ENCODE results near the gene CACNA2D3. TPM values are rescaled to one million over a fixed set of nuclear protein-coding genes. Genes with fewer than 3 reads are reported as not detected.

CACNA2D3 gene
- total RNA-seq, 1 donor from 2014 or later, result 0.70 TPM

GRCh38 chr3:54164192-54164975 lies 42.0 kb downstream of the CACNA2D3 start:
- H3K4me1 Mint-ChIP-seq (ENCODE audit: low read depth, unreplicated experiment), result no peaks in the 10 kb centered on the region
- Histone ChIP-seq H3K9ac (ENCODE audit: low read length) (no peak overlapping the region), H3K36me3 (ENCODE audit: insufficient read depth, low read length) (no peaks in the 10 kb centered on the region), H3K79me2 (ENCODE audit: insufficient read depth, low read length) (no peaks in the 10 kb centered on the region), H3K27ac (ENCODE audit: low read depth, low read length) (no peak overlapping the region), H2AFZ (ENCODE audit: low read depth, low read length) (no peak overlapping the region), H3K4me2 (ENCODE audit: low read length) (no peak overlapping the region), H3K4me3 (ENCODE audit: insufficient read depth, low read depth, low read length) (no peak overlapping the region), H3K27me3 (ENCODE audit: insufficient read depth, low read length) (no peaks in the 10 kb centered on the region), H4K20me1 (ENCODE audit: insufficient read depth, low read length) (no peaks in the 10 kb centered on the region), H3K4me1 (ENCODE audit: insufficient read depth, low read length) (no peaks in the 10 kb centered on the region), H3K9me3 (ENCODE audit: insufficient read depth, low read depth, low read length) (no peaks in the 10 kb centered on the region)
- no peak for TF ChIP-seq EZH2 (IDR thresholded peaks at IDR 0.05; ENCODE audit: insufficient read depth, low read length)
- TF ChIP-seq, protein P1, sequence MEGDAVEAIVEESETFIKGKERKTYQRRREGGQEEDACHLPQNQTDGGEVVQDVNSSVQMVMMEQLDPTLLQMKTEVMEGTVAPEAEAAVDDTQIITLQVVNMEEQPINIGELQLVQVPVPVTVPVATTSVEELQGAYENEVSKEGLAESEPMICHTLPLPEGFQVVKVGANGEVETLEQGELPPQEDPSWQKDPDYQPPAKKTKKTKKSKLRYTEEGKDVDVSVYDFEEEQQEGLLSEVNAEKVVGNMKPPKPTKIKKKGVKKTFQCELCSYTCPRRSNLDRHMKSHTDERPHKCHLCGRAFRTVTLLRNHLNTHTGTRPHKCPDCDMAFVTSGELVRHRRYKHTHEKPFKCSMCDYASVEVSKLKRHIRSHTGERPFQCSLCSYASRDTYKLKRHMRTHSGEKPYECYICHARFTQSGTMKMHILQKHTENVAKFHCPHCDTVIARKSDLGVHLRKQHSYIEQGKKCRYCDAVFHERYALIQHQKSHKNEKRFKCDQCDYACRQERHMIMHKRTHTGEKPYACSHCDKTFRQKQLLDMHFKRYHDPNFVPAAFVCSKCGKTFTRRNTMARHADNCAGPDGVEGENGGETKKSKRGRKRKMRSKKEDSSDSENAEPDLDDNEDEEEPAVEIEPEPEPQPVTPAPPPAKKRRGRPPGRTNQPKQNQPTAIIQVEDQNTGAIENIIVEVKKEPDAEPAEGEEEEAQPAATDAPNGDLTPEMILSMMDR (IDR thresholded peaks at IDR 0.05; ENCODE audit: insufficient read depth, low read depth, low read length), result no peak
- no peak for FAIRE-seq
- peaks cover 9% of the 10 kb centered on the region for H3K27me3 Mint-ChIP-seq (ENCODE audit: low read depth, unreplicated experiment)
- DNase-seq (ENCODE audit: low read depth), result no peak
- H3K9me3 Mint-ChIP-seq (ENCODE audit: unreplicated experiment), result no peaks in the 10 kb centered on the region
- H3K27ac Mint-ChIP-seq (ENCODE audit: unreplicated experiment), result no peak overlapping the region
- H3K36me3 Mint-ChIP-seq (ENCODE audit: low read depth, unreplicated experiment), result no peaks in the 10 kb centered on the region
- H3K4me3 Mint-ChIP-seq (ENCODE audit: unreplicated experiment), result no peak overlapping the region

DNA sequence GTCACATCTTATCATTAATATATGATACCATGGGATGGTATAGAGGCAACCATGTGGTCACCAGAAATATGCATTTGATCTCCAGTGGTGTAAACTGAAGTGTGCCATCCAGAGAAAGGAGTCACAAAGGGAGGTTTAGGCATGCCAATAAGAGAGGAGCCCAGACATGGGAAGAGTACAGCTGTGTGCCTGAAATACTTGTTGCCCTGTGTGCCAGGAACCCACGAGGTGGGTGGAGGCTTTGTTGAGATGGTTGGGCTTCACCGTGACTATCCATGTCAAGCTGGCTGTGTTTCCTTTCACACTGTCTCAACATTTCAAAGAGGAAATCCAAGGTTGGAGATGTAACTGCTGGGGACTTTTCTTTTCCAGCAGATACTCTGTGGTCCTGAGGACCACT lies 43.5 kb downstream of the CACNA2D3 start:
- Histone ChIP-seq H3K9ac (ENCODE audit: low read length) (no peak overlapping the region), H3K4me2 (ENCODE audit: low read length) (no peak overlapping the region), H3K79me2 (ENCODE audit: insufficient read depth, low read length) (no peaks in the 10 kb centered on the region), H4K20me1 (ENCODE audit: insufficient read depth, low read length) (no peaks in the 10 kb centered on the region), H2AFZ (ENCODE audit: low read depth, low read length) (no peak overlapping the region), H3K9me3 (ENCODE audit: insufficient read depth, low read depth, low read length) (no peaks in the 10 kb centered on the region), H3K4me1 (ENCODE audit: insufficient read depth, low read length) (no peaks in the 10 kb centered on the region), H3K36me3 (ENCODE audit: insufficient read depth, low read length) (no peaks in the 10 kb centered on the region), H3K27ac (ENCODE audit: low read depth, low read length) (no peak overlapping the region), H3K27me3 (ENCODE audit: insufficient read depth, low read length) (no peaks in the 10 kb centered on the region), H3K4me3 (ENCODE audit: insufficient read depth, low read depth, low read length) (no peak overlapping the region)
- Mint-ChIP-seq H3K9me3 (ENCODE audit: unreplicated experiment) (no peaks in the 10 kb centered on the region), H3K4me1 (ENCODE audit: low read depth, unreplicated experiment) (no peaks in the 10 kb centered on the region), H3K27me3 (ENCODE audit: low read depth, unreplicated experiment) (peaks cover 8% of the 10 kb centered on the region), H3K36me3 (ENCODE audit: low read depth, unreplicated experiment) (no peaks in the 10 kb centered on the region), H3K4me3 (ENCODE audit: unreplicated experiment) (no peak overlapping the region), H3K27ac (ENCODE audit: unreplicated experiment) (no peak overlapping the region)
- TF ChIP-seq, protein P1 (IDR thresholded peaks at IDR 0.05; ENCODE audit: insufficient read depth, low read depth, low read length), result no peak
- TF ChIP-seq EZH2 (IDR thresholded peaks at IDR 0.05; ENCODE audit: insufficient read depth, low read length), result no peak
- no peak for FAIRE-seq
- DNase-seq (ENCODE audit: low read depth), result no peak

DNA sequence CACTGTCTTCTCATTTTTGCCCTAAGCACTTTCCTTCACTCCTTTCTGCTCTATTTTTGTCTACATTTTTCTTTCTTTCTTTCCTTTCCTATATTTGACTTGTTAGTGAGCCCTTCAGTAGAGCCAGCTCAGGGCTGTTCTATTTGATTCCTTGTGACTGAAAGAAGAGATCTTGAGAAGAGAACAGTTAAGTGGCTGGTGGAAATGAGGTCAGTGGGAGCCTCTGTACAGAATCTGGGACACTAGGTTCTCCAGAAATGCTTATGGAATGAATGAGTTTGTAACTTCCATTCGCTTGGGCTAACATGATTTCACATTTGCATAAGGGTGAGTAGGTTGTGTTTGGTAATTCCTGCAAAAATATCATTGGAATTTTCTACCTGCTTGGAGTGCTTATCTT lies 45.6 kb downstream of the CACNA2D3 start:
- DNase-seq (ENCODE audit: low read depth) (no peak), FAIRE-seq (no peak)
- no peaks in the 10 kb centered on the region for H3K79me2 ChIP-seq (ENCODE audit: insufficient read depth, low read length)
- no peaks in the 10 kb centered on the region for H3K36me3 ChIP-seq (ENCODE audit: insufficient read depth, low read length)
- H3K4me1 Mint-ChIP-seq (ENCODE audit: low read depth, unreplicated experiment), result peaks cover 8% of the 10 kb centered on the region
- no peak overlapping the region for H3K27ac Mint-ChIP-seq (ENCODE audit: unreplicated experiment)
- H3K27ac ChIP-seq (ENCODE audit: low read depth, low read length), result no peak overlapping the region
- no peak overlapping the region for H2AFZ ChIP-seq (ENCODE audit: low read depth, low read length)
- H3K27me3 Mint-ChIP-seq (ENCODE audit: low read depth, unreplicated experiment), result peaks cover 6% of the 10 kb centered on the region
- H3K4me3 Mint-ChIP-seq (ENCODE audit: unreplicated experiment), result no peak overlapping the region
- no peaks in the 10 kb centered on the region for H4K20me1 ChIP-seq (ENCODE audit: insufficient read depth, low read length)
- no peak overlapping the region for H3K4me2 ChIP-seq (ENCODE audit: low read length)
- H3K9ac ChIP-seq (ENCODE audit: low read length), result no peak overlapping the region
- H3K27me3 ChIP-seq (ENCODE audit: insufficient read depth, low read length), result no peaks in the 10 kb centered on the region
- no peaks in the 10 kb centered on the region for H3K9me3 ChIP-seq (ENCODE audit: insufficient read depth, low read depth, low read length)
- no peak overlapping the region for H3K4me3 ChIP-seq (ENCODE audit: insufficient read depth, low read depth, low read length)
- H3K36me3 Mint-ChIP-seq (ENCODE audit: low read depth, unreplicated experiment), result no peaks in the 10 kb centered on the region
- H3K4me1 ChIP-seq (ENCODE audit: insufficient read depth, low read length), result no peaks in the 10 kb centered on the region
- H3K9me3 Mint-ChIP-seq (ENCODE audit: unreplicated experiment), result no peaks in the 10 kb centered on the region
- TF ChIP-seq EZH2 (IDR thresholded peaks at IDR 0.05; ENCODE audit: insufficient read depth, low read length), result no peak
- TF ChIP-seq, protein P1 (IDR thresholded peaks at IDR 0.05; ENCODE audit: insufficient read depth, low read depth, low read length), result no peak
